ENCODE data around the gene PEA15. TPM values are rescaled to one million over a fixed set of nuclear protein-coding genes. Genes with fewer than 3 reads are reported as not detected.

The PEA15 gene
- total RNA-seq, 1 experiment from 2014 or later = 56.3 TPM

DNA sequence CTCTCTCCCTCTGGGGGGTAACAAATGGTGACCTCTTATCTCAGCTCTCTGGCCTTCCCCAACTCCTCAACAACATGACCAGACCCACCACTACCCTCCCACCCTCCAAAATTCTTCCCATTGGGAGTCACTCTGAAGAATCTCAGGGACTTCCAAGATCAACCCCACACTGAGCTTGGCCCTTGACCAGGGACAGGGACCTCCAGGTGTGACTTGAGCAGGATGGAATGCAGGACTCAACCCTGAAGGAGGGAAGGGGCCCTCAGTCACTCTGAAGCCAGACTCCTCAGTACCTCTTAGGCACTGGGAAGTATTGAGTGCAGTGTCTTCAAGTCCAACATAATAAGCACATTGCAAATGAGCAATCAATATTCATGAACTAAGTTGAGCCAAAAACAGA, 12.9 kb upstream of the PEA15 start:
- H3K27ac Mint-ChIP-seq = no peak overlapping the region
- ATAC-seq = no peak
- no peaks in the 10 kb centered on the region for H3K36me3 Mint-ChIP-seq

DNA sequence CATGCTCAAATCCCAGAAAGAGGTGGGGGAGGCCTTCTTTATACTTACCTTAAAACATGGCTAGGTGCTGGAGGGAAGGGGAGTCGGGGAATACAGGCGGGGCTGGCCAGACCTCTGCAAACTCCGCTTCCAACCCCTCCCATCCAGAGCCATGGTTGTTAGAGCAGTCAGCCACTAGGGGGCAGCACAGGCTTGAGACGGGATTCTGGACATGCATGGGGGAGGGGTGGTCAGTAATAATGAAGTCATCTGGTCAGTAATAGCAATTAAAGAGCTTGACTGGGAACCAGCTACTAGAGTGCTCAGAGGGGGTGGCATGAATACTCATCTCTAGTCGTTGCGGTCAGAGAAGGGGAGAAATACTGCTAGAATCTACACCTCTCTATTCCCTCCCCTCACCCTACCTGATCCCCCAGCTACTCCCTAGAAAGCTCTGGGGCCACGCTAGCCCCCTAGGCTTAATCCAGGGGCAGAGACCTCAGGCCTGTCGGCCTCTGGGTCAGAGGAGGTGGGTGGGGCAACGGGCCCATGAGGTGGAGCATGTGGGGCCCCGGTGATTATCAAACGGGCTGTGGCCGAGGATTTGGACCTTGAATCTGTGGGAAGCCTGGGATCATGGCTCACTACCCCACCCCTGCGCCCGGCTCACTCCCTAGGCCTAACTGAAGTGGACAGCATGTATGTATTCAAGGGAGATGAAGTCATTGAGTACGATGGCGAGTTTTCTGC, 11.9 kb upstream of the PEA15 start:
- POLR2A ChIA-PET = interaction anchor here (0.6 to 1.0 kb wide), 3 partner anchors 12 to 31 kb away, joined by 3 to 4 read pairs (median 3); no protein-coding TSS in a partner anchor
- H3K27me3 Mint-ChIP-seq (ENCODE audit: low read depth) = no peaks in the 10 kb centered on the region; the same call in 1 of the 2 replicates
- no peaks in the 10 kb centered on the region for H3K36me3 Mint-ChIP-seq
- H3K4me1 Mint-ChIP-seq = peaks cover 13% of the 10 kb centered on the region
- H3K4me3 Mint-ChIP-seq = no peak overlapping the region
- no peak overlapping the region for H3K27ac Mint-ChIP-seq
- DNase-seq (ENCODE audit: low spot score) (peak; percentile 96), ATAC-seq (peak; percentile 88)
- CTCF ChIA-PET = interaction anchor here (0.5 to 2.4 kb wide), 58 partner anchors 9 to 215 kb away, joined by 3 to 124 read pairs (median 6); partner anchors contain the start of genes ATP1A2, DCAF8, IGSF8 and KCNJ10
- no peaks in the 10 kb centered on the region for H3K9me3 Mint-ChIP-seq
- no peak for TF ChIP-seq SMAD3 (CRISPR knock-in tag; IDR thresholded peaks at IDR 0.05; ENCODE audit: borderline replicate concordance)
- 0 out of 2 replicates have a peak, but pooled peaks have one; percentile 24 for TF ChIP-seq ZNF232 (CRISPR knock-in tag; IDR thresholded peaks at IDR 0.05)
- no peak for TF ChIP-seq ZNF416 (CRISPR knock-in tag; IDR thresholded peaks at IDR 0.05)
- no peak for TF ChIP-seq GTF2I (CRISPR knock-in tag; conservative IDR thresholded peaks at IDR 0.05)
- no peak for TF ChIP-seq TEAD4 (CRISPR knock-in tag; IDR thresholded peaks at IDR 0.05)
- TF ChIP-seq, protein P1, sequence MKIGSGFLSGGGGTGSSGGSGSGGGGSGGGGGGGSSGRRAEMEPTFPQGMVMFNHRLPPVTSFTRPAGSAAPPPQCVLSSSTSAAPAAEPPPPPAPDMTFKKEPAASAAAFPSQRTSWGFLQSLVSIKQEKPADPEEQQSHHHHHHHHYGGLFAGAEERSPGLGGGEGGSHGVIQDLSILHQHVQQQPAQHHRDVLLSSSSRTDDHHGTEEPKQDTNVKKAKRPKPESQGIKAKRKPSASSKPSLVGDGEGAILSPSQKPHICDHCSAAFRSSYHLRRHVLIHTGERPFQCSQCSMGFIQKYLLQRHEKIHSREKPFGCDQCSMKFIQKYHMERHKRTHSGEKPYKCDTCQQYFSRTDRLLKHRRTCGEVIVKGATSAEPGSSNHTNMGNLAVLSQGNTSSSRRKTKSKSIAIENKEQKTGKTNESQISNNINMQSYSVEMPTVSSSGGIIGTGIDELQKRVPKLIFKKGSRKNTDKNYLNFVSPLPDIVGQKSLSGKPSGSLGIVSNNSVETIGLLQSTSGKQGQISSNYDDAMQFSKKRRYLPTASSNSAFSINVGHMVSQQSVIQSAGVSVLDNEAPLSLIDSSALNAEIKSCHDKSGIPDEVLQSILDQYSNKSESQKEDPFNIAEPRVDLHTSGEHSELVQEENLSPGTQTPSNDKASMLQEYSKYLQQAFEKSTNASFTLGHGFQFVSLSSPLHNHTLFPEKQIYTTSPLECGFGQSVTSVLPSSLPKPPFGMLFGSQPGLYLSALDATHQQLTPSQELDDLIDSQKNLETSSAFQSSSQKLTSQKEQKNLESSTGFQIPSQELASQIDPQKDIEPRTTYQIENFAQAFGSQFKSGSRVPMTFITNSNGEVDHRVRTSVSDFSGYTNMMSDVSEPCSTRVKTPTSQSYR (CRISPR knock-in tag; IDR thresholded peaks at IDR 0.05) = peak; percentile 95
- TF ChIP-seq OVOL2 (CRISPR knock-in tag; IDR thresholded peaks at IDR 0.05; ENCODE audit: borderline replicate concordance) = no peak
- 0 out of 2 replicates have a peak, but pooled peaks have one; percentile 49 for TF ChIP-seq MYBL2 (CRISPR knock-in tag; IDR thresholded peaks at IDR 0.05)
- no peak for TF ChIP-seq ARID4B (CRISPR knock-in tag; IDR thresholded peaks at IDR 0.05; ENCODE audit: borderline replicate concordance)
- TF ChIP-seq ELF4 (CRISPR knock-in tag; IDR thresholded peaks at IDR 0.05; ENCODE audit: low read depth) = no peak
- no peak for TF ChIP-seq RELA (CRISPR knock-in tag; IDR thresholded peaks at IDR 0.05; ENCODE audit: borderline replicate concordance)
- 0 out of 2 replicates have a peak, but pooled peaks have one; percentile 19 for TF ChIP-seq MAX (CRISPR knock-in tag; IDR thresholded peaks at IDR 0.05)
- no peak for TF ChIP-seq ATF2 (CRISPR knock-in tag; IDR thresholded peaks at IDR 0.05; ENCODE audit: borderline replicate concordance, low read depth)
- TF ChIP-seq NR1H2 (CRISPR knock-in tag; IDR thresholded peaks at IDR 0.05) = no peak
- TF ChIP-seq ESRRA (CRISPR knock-in tag; IDR thresholded peaks at IDR 0.05; ENCODE audit: borderline replicate concordance) = no peak

More for the DNA sequence above, 12.9 kb upstream of the PEA15 start:
- Mint-ChIP-seq H3K4me1 (peaks cover 16% of the 10 kb centered on the region), H3K9me3 (no peaks in the 10 kb centered on the region), H3K27me3 (ENCODE audit: low read depth) (no peaks in the 10 kb centered on the region; the same call in 1 of the 2 replicates), H3K4me3 (no peak overlapping the region)
- CTCF ChIA-PET = interaction anchor here (0.5 to 4.3 kb wide), 12 partner anchors 24 to 184 kb away, joined by 3 to 124 read pairs (median 17); no protein-coding TSS in a partner anchor
- DNase-seq (ENCODE audit: low spot score) = no peak
- POLR2A ChIA-PET = interaction anchor here (0.6 kb wide), 1 partner anchor 61 kb away, joined by 6 read pairs; no protein-coding TSS in a partner anchor
- TF ChIP-seq TEAD4 (CRISPR knock-in tag; IDR thresholded peaks at IDR 0.05) (no peak), PRDM15 (CRISPR knock-in tag; IDR thresholded peaks at IDR 0.05) (no peak), ZNF263 (CRISPR knock-in tag; IDR thresholded peaks at IDR 0.05; ENCODE audit: low read depth) (no peak)
